Adrenal gland (tissue), 12 donors: ENCODE measurements around the gene PPP6C. TPM values are rescaled to one million over a fixed set of nuclear protein-coding genes. Genes with fewer than 3 reads are reported as not detected.
"Not testable (repeated sequence)": the region's sequence is repeated elsewhere in the genome, so short reads cannot be mapped to it uniquely, and the experiment has no call there.

Source experiments
- DNase-seq, 7 donors: peaks; one replicate each; pipeline ENCODE4 v3.0.0-alpha.2; 2019 to 2020
- H3K27ac ChIP-seq, 5 donors: fragments of 200-600 bp; sonication (generic) in 4 of 5; 1 replicate in 3 of 5; 2 replicates in 2 of 5; pipeline versions ENCODE4 v1.5.1 to v1.8.0; 2016 to 2020; ENCODE audit warnings: mild to moderate bottlenecking in 1 of 5
- H3K27me3 ChIP-seq: fragments of 200-600 bp; 2 replicates; pipeline ENCODE4 v1.8.0; 2021
- H3K36me3 ChIP-seq, 2 donors: fragments of 200-600 bp; replicated peaks in 1 of 2; 1 replicate in 1 of 2; 2 replicates in 1 of 2; pipeline versions ENCODE4 v1.5.1 to v1.8.0; 2018 to 2022
- H3K4me1 ChIP-seq, 2 donors: fragments of 200-600 bp; replicated peaks in 1 of 2; 1 replicate in 1 of 2; 2 replicates in 1 of 2; pipeline versions ENCODE4 v1.5.1 to v1.8.0; 2018 to 2021
- H3K4me3 ChIP-seq, 4 donors: fragments of 200-600 bp; sonication (generic) in 3 of 4; one replicate each; pipeline ENCODE4 v1.5.1; 2016 to 2018
- H3K9me3 ChIP-seq, 3 donors: fragments of 200-600 bp; sonication (generic) in 1 of 3; replicated peaks in 1 of 3; 1 replicate in 2 of 3; 2 replicates in 1 of 3; pipeline versions ENCODE4 v1.5.1 to v1.8.0; 2016 to 2021
- CTCF ChIP-seq, 6 experiments: fragments of 450-650 bp in 4 of 6; fragments of 200-600 bp in 2 of 6; sonication (generic) in 1 of 6; IDR thresholded peaks; 1 replicate in 5 of 6; 2 replicates in 1 of 6; pipeline versions ENCODE4 v1.5.1 to v1.8.0; 2016 to 2021; ENCODE audit warnings: antibody characterized with exemption in 6 of 6, mild to moderate bottlenecking in 2 of 6, moderate library complexity in 1 of 6
- POLR2A ChIP-seq, 2 donors: fragments of 450-650 bp; IDR thresholded peaks; one replicate each; pipeline ENCODE4 v1.6.1; 2017; ENCODE audit warnings: antibody characterized with exemption in 2 of 2, mild to moderate bottlenecking in 2 of 2, moderate library complexity in 1 of 2
- WGBS, 4 donors: extraction: QIAGEN DNeasy Blood & Tissue Kit in 2 of 4; methylation state at CpG; one replicate each; pipeline versions ENCODE4 v1.1.5 to v1.1.7; 2013 to 2017; 5-methylcytosine and 5-hydroxymethylcytosine counted together
- intact Hi-C, 2 donors: fragments of 100-400 bp; cut with DNase I; formaldehyde crosslinking; loops; one replicate each; pipeline versions ENCODE4 v1.14.1 to v1.15.0; 2022 to 2023
- polyA plus RNA-seq, 3 donors: library from polyadenylated mRNA; stranded (reverse); fragments of 200-250 nt in 2 of 3; fragments of 350-450 nt in 1 of 3; fragmentation: Illumina TruSeq in 1 of 3; extraction: RNeasy Lipid Tissue Mini Kit (QIAGEN cat#74804) in 1 of 3; gene quantifications; one replicate each; pipeline ENCODE4 v1.2.3, GENCODE V29; 2013 to 2014
- total RNA-seq, 9 donors: library from RNA; depleted of rRNA in 4 of 9; stranded (reverse); fragments of >200 nt in 4 of 9; fragments of 120-200 nt in 1 of 9; fragmentation: NEBNext Ultra II Directional in 1 of 9; extraction: Animal tissue kit (Norgen Biotek cat#: 25700) in 1 of 9; gene quantifications; one replicate each; pipeline versions ENCODE4 v1.1.0 to v1.2.4, GENCODE V29; 2013 to 2023
- donor health status: healthy with polysubstance abuse.
- donor health status: Bipolar disorder and iron deficiency.
- donor health status: DM: yes; HTN: yes; CAD: no.
- donor health status: DM: no; HTN: no; CAD: no.
- donor health status: DM: no; HTN: no; CAD: no.
- donor health status: DM: yes; HTN: yes; CAD: no.

The PPP6C gene
- total and polyA plus RNA-seq, 12 donors, result 15.9 to 71.1 (median 46.3) TPM

- H3K36me3 ChIP-seq, result peaks cover 0 to 52% of the 10 kb centered on the region in 2 donors
Measured at GRCh38 chr9:125238127-125238914, 48.7 kb upstream of the PPP6C start.

GRCh38 chr9:125236520-125237159 lies 47.0 kb upstream of the PPP6C start:
- H3K27ac ChIP-seq, result peak overlapping the region in 1 of 5 donors; percentile 9
- H3K4me1 ChIP-seq, result peaks cover 14 to 57% of the 10 kb centered on the region in 2 donors
- H3K36me3 ChIP-seq, result peaks cover 0 to 52% of the 10 kb centered on the region in 2 donors
- H3K27me3 ChIP-seq, H3K9me3 ChIP-seq, H3K4me3 ChIP-seq: not testable (repeated sequence)
- WGBS, 4 donors, result 77 to 90% (median 82%) methylated on average over 5 of the region's 5 CpGs
- intact Hi-C loops, result loop anchor here in 1 of 2 donors (10.0 kb wide), 1 partner anchor 108 kb away; no protein-coding TSS in a partner anchor
- peak in 1 of 7 donors; percentile 6 for DNase-seq

More at GRCh38 chr9:125238127-125238914, 48.7 kb upstream of the PPP6C start:
- Histone ChIP-seq H3K4me1 (peaks cover 20 to 63% of the 10 kb centered on the region in 2 donors), H3K27me3 (no peaks in the 10 kb centered on the region), H3K9me3 (no peaks in the 10 kb centered on the region), H3K4me3 (peak overlapping the region in 1 of 4 donors; percentile 89), H3K27ac (no peak overlapping the region)
- intact Hi-C loops, result loop anchor here in 1 of 2 donors (10.0 kb wide), 1 partner anchor 106 kb away; no protein-coding TSS in a partner anchor
- DNase-seq, result no peak
- TF ChIP-seq POLR2A (IDR thresholded peaks at IDR 0.05), result no peak
- no peak for TF ChIP-seq CTCF (IDR thresholded peaks at IDR 0.05)
- 77 to 91% (median 87%) methylated on average over 7 of the region's 7 CpGs for WGBS, 4 donors

GRCh38 chr9:125235804-125236519 lies 46.4 kb upstream of the PPP6C start:
- peaks cover 0 to 52% of the 10 kb centered on the region in 2 donors for H3K36me3 ChIP-seq
- H3K4me3 ChIP-seq, result no peak overlapping the region

GRCh38 chr9:125234099-125234498 lies 44.5 kb upstream of the PPP6C start:
- Histone ChIP-seq H3K36me3 (peaks cover 0 to 57% of the 10 kb centered on the region in 2 donors), H3K4me1 (peaks cover 14 to 45% of the 10 kb centered on the region in 2 donors), H3K27ac (peak overlapping the region in 3 of 5 donors; percentile 10 to 16 (median 10))
- H3K4me3 ChIP-seq, DNase-seq, H3K9me3 ChIP-seq, H3K27me3 ChIP-seq: not testable (repeated sequence)
- whole genome bisulfite sequencing, 4 donors, result 91 to 95% (median 93%) methylated on average over 8 of the region's 8 CpGs
- intact Hi-C loops, result loop anchor here in 1 of 2 donors (10.0 kb wide), 1 partner anchor 111 kb away; no protein-coding TSS in a partner anchor

More at GRCh38 chr9:125235804-125236519, 46.4 kb upstream of the PPP6C start:
- no peak overlapping the region for H3K27ac ChIP-seq
- TF ChIP-seq CTCF (IDR thresholded peaks at IDR 0.05), result no peak
- TF ChIP-seq POLR2A (IDR thresholded peaks at IDR 0.05), result no peak
- peaks cover 14 to 57% of the 10 kb centered on the region in 2 donors for H3K4me1 ChIP-seq
- H3K9me3 ChIP-seq, result no peaks in the 10 kb centered on the region
- intact Hi-C loops, result loop anchor here in 1 of 2 donors (10.0 kb wide), 1 partner anchor 109 kb away; no protein-coding TSS in a partner anchor
- 58 to 67% (median 63%) methylated on average over 5 of the region's 5 CpGs for WGBS, 4 donors
- DNase-seq, result no peak
- no peaks in the 10 kb centered on the region for H3K27me3 ChIP-seq
